G401.6 (cell line): Measurements from ENCODE around the gene XPC.

ENCODE experiments used
- FAIRE-seq: peaks from 2 replicates; lab custom pipeline; 2012; peaks lifted over from hg19 to GRCh38; lab: Jason Lieb, UNC

Gene XPC

GRCh38 chr3:14146381-14147065, 31.9 kb downstream of the XPC start:
- no peak for FAIRE-seq

GRCh38 chr3:14145670-14146380, 32.6 kb downstream of the XPC start:
- no peak for FAIRE-seq

GRCh38 chr3:14145236-14145635, 33.2 kb downstream of the XPC start:
- peak; percentile 31 for FAIRE-seq

GRCh38 chr3:14144423-14145075, 33.9 kb downstream of the XPC start:
- peak; percentile 97 for FAIRE-seq

- peak; percentile 76 for FAIRE-seq
These were observed 34.9 kb downstream of the XPC start for GRCh38 chr3:14143271-14144225.

- no peak for FAIRE-seq
These were observed 35.7 kb downstream of the XPC start for GRCh38 chr3:14142567-14143270.

GRCh38 chr3:14141602-14142341, 36.6 kb downstream of the XPC start:
- no peak for FAIRE-seq

GRCh38 chr3:14141144-14141543, 37.3 kb downstream of the XPC start:
- FAIRE-seq, result no peak

GRCh38 chr3:14140668-14141067, 37.7 kb downstream of the XPC start:
- FAIRE-seq, result no peak

GRCh38 chr3:14139771-14140170, 38.6 kb downstream of the XPC start:
- FAIRE-seq, result no peak

- no peak for FAIRE-seq
These were observed 39.3 kb downstream of the XPC start for GRCh38 chr3:14138878-14139655.

GRCh38 chr3:14138109-14138877, 40.1 kb downstream of the XPC start:
- no peak for FAIRE-seq

GRCh38 chr3:14137445-14137844, 41.0 kb downstream of the XPC start:
- no peak for FAIRE-seq

GRCh38 chr3:14137004-14137403, 41.4 kb downstream of the XPC start:
- no peak for FAIRE-seq

- no peak for FAIRE-seq
These were observed 42.8 kb downstream of the XPC start for GRCh38 chr3:14135581-14135980.

GRCh38 chr3:14134291-14134690, 44.1 kb downstream of the XPC start:
- FAIRE-seq, result no peak

- no peak for FAIRE-seq
These were observed 44.5 kb downstream of the XPC start for GRCh38 chr3:14133876-14134275.

- no peak for FAIRE-seq
These were observed 45.1 kb downstream of the XPC start for GRCh38 chr3:14133188-14133800.

- FAIRE-seq, result no peak
These were observed 45.7 kb downstream of the XPC start for GRCh38 chr3:14132689-14133088.
